Glutamatergic neuron (in vitro differentiated cells): ENCODE data around the gene CLC. TPM values are rescaled to one million over a fixed set of nuclear protein-coding genes. Genes with fewer than 3 reads are reported as not detected.
"Not testable (repeated sequence)": the region's sequence is repeated elsewhere in the genome, so short reads cannot be mapped to it uniquely, and the experiment has no call there.

Source experiments
- DNase-seq: peaks from one replicate; pipeline ENCODE4 v3.0.0; 2022
- H3K27ac Mint-ChIP-seq: one replicate; pipeline ENCODE4 v1.8.0; 2020; ENCODE audit warnings: mild to moderate bottlenecking, mixed read lengths, inconsistent platforms; ENCODE audit not compliant: unreplicated experiment
- H3K27me3 Mint-ChIP-seq: one replicate; pipeline ENCODE4 v1.8.0; 2020; ENCODE audit warnings: mild to moderate bottlenecking, moderate library complexity, mixed read lengths, inconsistent platforms; ENCODE audit not compliant: unreplicated experiment
- H3K36me3 Mint-ChIP-seq: one replicate; pipeline ENCODE4 v1.8.0; 2020; ENCODE audit warnings: mild to moderate bottlenecking, mixed read lengths, inconsistent platforms; ENCODE audit not compliant: unreplicated experiment
- H3K4me1 Mint-ChIP-seq: one replicate; pipeline ENCODE4 v1.8.0; 2020; ENCODE audit warnings: mild to moderate bottlenecking, low read depth, mixed read lengths, inconsistent platforms; ENCODE audit not compliant: unreplicated experiment
- H3K4me3 Mint-ChIP-seq: one replicate; pipeline ENCODE4 v1.8.0; 2020; ENCODE audit warnings: mild to moderate bottlenecking, mixed read lengths, inconsistent platforms; ENCODE audit not compliant: unreplicated experiment
- H3K9me3 Mint-ChIP-seq: one replicate; pipeline ENCODE4 v1.8.0; 2020; ENCODE audit warnings: mild to moderate bottlenecking, moderate library complexity, mixed read lengths, inconsistent platforms; ENCODE audit not compliant: unreplicated experiment
- total RNA-seq: library from RNA; stranded (reverse); fragmentation: NEBNext Ultra II Directional; extraction: Animal tissue kit (Norgen Biotek cat#: 25700); gene quantifications from one replicate; pipeline ENCODE4 v1.2.1, GENCODE V29; 2021; ENCODE audit not compliant: unreplicated experiment
- TF ChIP-seq, protein P1 (sequence below): fragments of 200-600 bp; sonication (generic); IDR thresholded peaks from one replicate; pipeline ENCODE4 v1.5.0; 2021; ENCODE audit not compliant: partially characterized antibody, unreplicated experiment

The CLC gene
- total RNA-seq, 1 donor from 2014 or later, result not detected

DNA sequence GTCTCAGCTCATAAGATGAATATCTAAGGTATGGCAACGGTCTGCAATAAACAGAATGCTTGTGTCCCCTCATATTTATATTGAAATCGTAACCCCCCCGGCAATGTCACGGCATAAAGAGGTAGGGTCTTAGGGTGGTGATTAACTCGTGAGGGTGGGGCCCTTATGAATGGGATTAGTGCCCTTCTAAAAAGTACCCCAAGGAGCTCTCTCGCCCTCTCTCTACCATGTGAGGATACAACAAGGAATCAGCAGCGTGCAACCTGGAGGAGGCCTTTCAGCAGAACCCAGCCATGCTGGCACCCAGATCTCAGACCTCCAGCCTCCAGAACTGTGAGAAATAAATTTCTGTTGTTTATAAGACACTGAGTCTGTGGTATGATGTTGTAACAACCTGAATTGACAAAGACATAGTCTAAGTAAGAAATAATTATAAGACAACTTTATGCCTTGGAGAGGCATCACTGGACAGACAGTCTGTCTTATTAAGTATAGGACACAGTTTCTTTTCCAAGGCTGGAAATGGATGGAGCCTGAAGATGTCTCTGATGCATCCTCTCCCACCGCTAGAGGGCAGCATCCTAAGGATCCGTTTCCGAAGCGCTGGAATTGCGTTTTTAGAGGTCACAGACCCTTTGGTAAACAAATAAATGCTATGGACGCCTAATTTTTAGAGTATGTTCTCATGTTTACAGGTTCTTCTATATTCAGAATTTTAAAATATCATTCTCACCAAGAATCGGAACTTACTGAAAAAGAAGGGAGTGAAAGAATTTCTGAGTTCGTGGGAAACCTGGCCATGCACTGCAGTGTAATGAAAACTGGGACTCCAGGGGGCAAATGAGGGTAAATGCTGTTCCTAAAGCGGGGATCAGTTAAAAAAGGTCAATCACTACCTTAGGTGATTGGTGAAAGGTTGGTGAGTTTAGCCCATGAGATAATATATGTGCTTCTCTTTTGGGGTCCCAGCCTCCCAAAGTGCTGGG, 27.6 kb upstream of the CLC start:
- H3K27me3 Mint-ChIP-seq, result peaks cover 2% of the 10 kb centered on the region
- TF ChIP-seq, protein P1, sequence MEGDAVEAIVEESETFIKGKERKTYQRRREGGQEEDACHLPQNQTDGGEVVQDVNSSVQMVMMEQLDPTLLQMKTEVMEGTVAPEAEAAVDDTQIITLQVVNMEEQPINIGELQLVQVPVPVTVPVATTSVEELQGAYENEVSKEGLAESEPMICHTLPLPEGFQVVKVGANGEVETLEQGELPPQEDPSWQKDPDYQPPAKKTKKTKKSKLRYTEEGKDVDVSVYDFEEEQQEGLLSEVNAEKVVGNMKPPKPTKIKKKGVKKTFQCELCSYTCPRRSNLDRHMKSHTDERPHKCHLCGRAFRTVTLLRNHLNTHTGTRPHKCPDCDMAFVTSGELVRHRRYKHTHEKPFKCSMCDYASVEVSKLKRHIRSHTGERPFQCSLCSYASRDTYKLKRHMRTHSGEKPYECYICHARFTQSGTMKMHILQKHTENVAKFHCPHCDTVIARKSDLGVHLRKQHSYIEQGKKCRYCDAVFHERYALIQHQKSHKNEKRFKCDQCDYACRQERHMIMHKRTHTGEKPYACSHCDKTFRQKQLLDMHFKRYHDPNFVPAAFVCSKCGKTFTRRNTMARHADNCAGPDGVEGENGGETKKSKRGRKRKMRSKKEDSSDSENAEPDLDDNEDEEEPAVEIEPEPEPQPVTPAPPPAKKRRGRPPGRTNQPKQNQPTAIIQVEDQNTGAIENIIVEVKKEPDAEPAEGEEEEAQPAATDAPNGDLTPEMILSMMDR, result peak; percentile 89
- no peaks in the 10 kb centered on the region for H3K4me1 Mint-ChIP-seq
- no peaks in the 10 kb centered on the region for H3K9me3 Mint-ChIP-seq
- no peak overlapping the region for H3K4me3 Mint-ChIP-seq
- DNase-seq, result peak; percentile 74
- H3K36me3 Mint-ChIP-seq, result no peaks in the 10 kb centered on the region
- H3K27ac Mint-ChIP-seq, result no peak overlapping the region

DNA sequence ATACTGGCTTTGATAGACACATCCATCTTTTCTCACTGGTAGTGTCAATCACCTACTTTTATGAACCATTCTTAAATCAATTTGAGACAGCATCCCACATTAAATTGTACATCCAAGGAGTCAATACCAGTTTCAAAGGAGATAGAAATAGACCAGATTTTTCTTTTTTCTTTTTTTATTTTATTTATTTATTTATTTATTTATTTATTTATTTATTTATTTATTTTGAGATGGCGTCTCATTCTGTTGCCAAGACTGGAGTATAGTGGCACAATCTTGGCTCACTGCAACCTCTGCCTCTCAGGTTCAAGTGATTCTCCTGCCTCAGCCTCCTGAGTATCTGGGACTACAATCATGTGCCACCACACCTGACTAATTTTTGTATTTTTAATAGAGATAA, 24.0 kb upstream of the CLC start:
- H3K27ac Mint-ChIP-seq, H3K4me1 Mint-ChIP-seq, H3K4me3 Mint-ChIP-seq, DNase-seq, H3K9me3 Mint-ChIP-seq, H3K27me3 Mint-ChIP-seq, H3K36me3 Mint-ChIP-seq: not testable (repeated sequence)

DNA sequence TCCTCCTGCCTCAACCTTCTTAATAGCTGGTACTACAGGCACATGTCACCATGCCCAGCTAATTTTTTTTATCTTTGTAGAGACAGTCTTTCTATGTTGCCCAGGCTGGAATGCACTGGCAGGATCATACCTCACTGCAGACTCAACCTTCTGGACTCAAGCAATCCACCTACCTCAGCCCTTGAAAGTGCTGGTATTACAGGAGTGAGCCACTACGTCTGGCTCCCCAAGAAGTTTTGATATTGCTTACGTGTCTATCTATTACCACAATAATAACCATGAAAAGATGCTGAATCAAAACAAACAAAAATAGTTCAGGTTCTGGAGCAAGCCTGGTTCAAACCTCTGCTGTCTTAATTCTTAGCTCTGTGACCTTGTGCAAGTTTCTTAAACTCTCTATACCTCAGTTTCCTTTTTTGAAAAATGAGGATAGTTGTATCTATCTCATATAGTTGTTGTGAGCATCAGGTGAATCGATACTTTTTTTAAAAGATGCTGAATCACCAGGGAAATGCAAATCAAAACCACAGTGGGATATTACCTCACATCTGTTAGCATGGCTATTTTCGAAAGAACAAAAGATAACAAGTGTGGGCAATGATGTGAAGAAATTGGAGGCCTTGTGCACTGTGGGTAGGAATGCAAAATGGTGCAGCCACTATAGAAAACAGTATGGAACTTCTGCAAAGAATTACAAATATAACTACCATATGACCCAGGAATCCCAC, 21.8 kb upstream of the CLC start:
- Mint-ChIP-seq H3K27ac (no peak overlapping the region), H3K9me3 (no peaks in the 10 kb centered on the region), H3K4me3 (no peak overlapping the region), H3K4me1 (no peaks in the 10 kb centered on the region), H3K27me3 (no peaks in the 10 kb centered on the region), H3K36me3 (no peaks in the 10 kb centered on the region)
- TF ChIP-seq, protein P1, result no peak
- no peak for DNase-seq

DNA sequence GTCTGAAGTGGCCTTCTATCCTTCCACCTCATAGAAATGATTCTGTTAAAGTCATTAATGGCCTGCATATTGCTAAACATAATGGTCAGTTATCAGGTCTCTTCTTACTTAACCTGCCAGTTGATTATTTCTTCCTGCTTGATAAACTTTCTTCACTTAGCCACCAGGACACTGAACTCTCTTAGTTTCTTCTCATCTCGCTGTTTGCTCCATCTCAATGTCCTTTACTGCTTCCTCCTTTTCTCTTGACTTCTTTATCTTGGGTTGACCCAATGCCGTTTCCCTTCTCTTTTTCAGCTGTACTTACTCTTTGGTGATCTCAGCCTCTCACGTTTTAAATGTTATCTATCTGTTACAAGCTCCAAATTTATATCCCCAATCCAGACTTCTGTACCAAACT, 17.1 kb upstream of the CLC start:
- H3K4me1 Mint-ChIP-seq, result no peaks in the 10 kb centered on the region
- TF ChIP-seq, protein P1, result no peak
- DNase-seq, result no peak
- no peaks in the 10 kb centered on the region for H3K9me3 Mint-ChIP-seq
- no peak overlapping the region for H3K27ac Mint-ChIP-seq
- no peaks in the 10 kb centered on the region for H3K36me3 Mint-ChIP-seq
- peaks cover 2% of the 10 kb centered on the region for H3K27me3 Mint-ChIP-seq
- no peak overlapping the region for H3K4me3 Mint-ChIP-seq

DNA sequence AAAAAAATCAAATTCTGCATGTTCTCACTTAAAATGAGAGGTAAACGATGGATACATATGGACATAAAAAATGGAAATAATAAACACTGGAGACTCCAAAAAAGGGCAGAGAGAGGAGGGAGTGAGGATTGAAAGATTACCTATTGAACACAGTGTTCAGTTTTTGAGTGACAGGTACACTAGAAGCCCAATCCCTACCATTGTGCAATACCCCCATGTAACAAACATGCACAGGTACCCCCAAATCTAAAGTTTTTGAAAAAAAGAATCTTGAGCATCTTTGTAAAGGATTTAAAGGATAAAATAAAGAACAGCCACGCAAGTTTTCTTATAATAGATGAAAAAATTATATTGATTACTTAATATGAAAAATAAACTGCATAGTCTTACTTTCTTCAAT, 16.7 kb upstream of the CLC start:
- H3K36me3 Mint-ChIP-seq, result no peaks in the 10 kb centered on the region
- peaks cover 2% of the 10 kb centered on the region for H3K27me3 Mint-ChIP-seq
- DNase-seq, result no peak
- no peak overlapping the region for H3K4me3 Mint-ChIP-seq
- no peaks in the 10 kb centered on the region for H3K9me3 Mint-ChIP-seq
- no peak overlapping the region for H3K27ac Mint-ChIP-seq
- TF ChIP-seq, protein P1, result no peak
- H3K4me1 Mint-ChIP-seq, result no peaks in the 10 kb centered on the region
